ENCODE measurements around the gene CEACAM4.
A peak's percentile ranks its signal among the peaks of the same experiment; 100 is the strongest.

- TF ChIP-seq CTCF (conservative IDR thresholded peaks at IDR 0.05 in 1 of 2, IDR thresholded peaks at IDR 0.05 in 1 of 2; ENCODE audit: low read depth in 1 of 2, low read length in 2 of 2) (peak; percentile 94 to 99), EZH2 (IDR thresholded peaks at IDR 0.05; ENCODE audit: low read length, missing control alignments) (no peak)
Measured at GRCh38 chr19:41597600-41598041, 29.3 kb downstream of the CEACAM4 start.
